NB4 (cell line): Measurements from ENCODE around the gene CILP.
A peak's percentile ranks its signal among the peaks of the same experiment; 100 is the strongest.
"Not testable (repeated sequence)": the region's sequence is repeated elsewhere in the genome, so short reads cannot be mapped to it uniquely, and the experiment has no call there.

Experiments
- DNase-seq: peaks from one replicate; pipeline ENCODE4 v3.0.0; 2010; ENCODE audit warnings: low read depth
- H3K4me3 ChIP-seq: one replicate; pipeline ENCODE4 v1.5.1; 2011; ENCODE audit warnings: mild to moderate bottlenecking, low read depth, low read length, moderate library complexity
- CTCF ChIP-seq: IDR thresholded peaks from one replicate; pipeline ENCODE4 v1.5.1; 2012; ENCODE audit warnings: low read depth, low read length
- MAX ChIP-seq: IDR thresholded peaks from 2 replicates; pipeline ENCODE4 v1.6.1; 2011; ENCODE audit warnings: low read depth, low read length
- MYC ChIP-seq: IDR thresholded peaks from 2 replicates; pipeline ENCODE4 v1.6.1; 2011; ENCODE audit warnings: low read depth, low read length
- POLR2A ChIP-seq: IDR thresholded peaks from 2 replicates; pipeline ENCODE4 v1.6.1; 2011; ENCODE audit warnings: mild to moderate bottlenecking; ENCODE audit not compliant: insufficient read length; ENCODE audit errors: extremely low read depth

CILP gene

GRCh38 chr15:65231306-65231705 lies 20.0 kb upstream of the CILP start:
- no peak for DNase-seq
- H3K4me3 ChIP-seq: no peak overlapping the region
- no peak for TF ChIP-seq CTCF
- no peak for TF ChIP-seq MAX

- not testable (repeated sequence) for H3K4me3 ChIP-seq, DNase-seq
Observed at GRCh38 chr15:65226901-65227300, 15.6 kb upstream of the CILP start.

- DNase-seq: no peak
- TF ChIP-seq MAX: no peak
- no peak for TF ChIP-seq POLR2A
- no peak for TF ChIP-seq MYC
- no peak for TF ChIP-seq CTCF
Observed at GRCh38 chr15:65226221-65226620, 14.9 kb upstream of the CILP start.

GRCh38 chr15:65223996-65224395 lies 12.7 kb upstream of the CILP start:
- no peak for TF ChIP-seq MYC
- TF ChIP-seq CTCF: no peak
- no peak for TF ChIP-seq MAX
- no peak for TF ChIP-seq POLR2A
- peak; percentile 40 for DNase-seq
- no peak overlapping the region for H3K4me3 ChIP-seq

More at GRCh38 chr15:65226221-65226620, 14.9 kb upstream of the CILP start:
- H3K4me3 ChIP-seq: no peak overlapping the region

- no peak for DNase-seq
- TF ChIP-seq MAX (no peak), POLR2A (no peak), CTCF (no peak), MYC (no peak)
- no peak overlapping the region for H3K4me3 ChIP-seq
Observed at GRCh38 chr15:65222891-65223290, 11.6 kb upstream of the CILP start.

GRCh38 chr15:65221697-65222096 lies 10.4 kb upstream of the CILP start:
- no peak for DNase-seq
- no peak for TF ChIP-seq CTCF
- TF ChIP-seq MYC: no peak
- no peak for TF ChIP-seq POLR2A
- TF ChIP-seq MAX: no peak

More at GRCh38 chr15:65221697-65222096, 10.4 kb upstream of the CILP start:
- H3K4me3 ChIP-seq: no peak overlapping the region
